ENCODE data around the gene SMYD4.
"Not testable (repeated sequence)": the region's sequence is repeated elsewhere in the genome, so short reads cannot be mapped to it uniquely, and the experiment has no call there.

SMYD4 gene

GRCh38 chr17:1789936-1790335 is 39.8 kb downstream of the SMYD4 start:
- no peak for DNase-seq (ENCODE audit: low read depth in 1 of 2, low spot score in 1 of 2)
- in situ Hi-C loops (cut with HindIII; ENCODE audit: low pct_unique_long_range_greater_than_20kb, low sequenced_read_pairs), result no loop called here

GRCh38 chr17:1787301-1787902 is 42.3 kb downstream of the SMYD4 start:
- TF ChIP-seq JUND (IDR thresholded peaks at IDR 0.05; ENCODE audit: low read depth), result no peak
- in situ Hi-C loops (cut with HindIII; ENCODE audit: low pct_unique_long_range_greater_than_20kb, low sequenced_read_pairs), result no loop called here
- no peak for DNase-seq (ENCODE audit: low read depth in 1 of 2, low spot score in 1 of 2)

More at GRCh38 chr17:1789936-1790335, 39.8 kb downstream of the SMYD4 start:
- no peak for TF ChIP-seq JUND (IDR thresholded peaks at IDR 0.05; ENCODE audit: low read depth)

- no peak for DNase-seq (ENCODE audit: low read depth in 1 of 2, low spot score in 1 of 2)
- no peak for TF ChIP-seq JUND (IDR thresholded peaks at IDR 0.05; ENCODE audit: low read depth)
- in situ Hi-C loops (cut with HindIII; ENCODE audit: low pct_unique_long_range_greater_than_20kb, low sequenced_read_pairs), result no loop called here
Observed at GRCh38 chr17:1786708-1787107, 43.0 kb downstream of the SMYD4 start.

GRCh38 chr17:1785930-1786329 is 43.8 kb downstream of the SMYD4 start:
- in situ Hi-C loops (cut with HindIII; ENCODE audit: low pct_unique_long_range_greater_than_20kb, low sequenced_read_pairs), result no loop called here
- no peak for DNase-seq (ENCODE audit: low read depth in 1 of 2, low spot score in 1 of 2)
- no peak for TF ChIP-seq JUND (IDR thresholded peaks at IDR 0.05; ENCODE audit: low read depth)

GRCh38 chr17:1783834-1784611 is 45.7 kb downstream of the SMYD4 start:
- peak; percentile 52 to 66 for DNase-seq (ENCODE audit: low read depth in 1 of 2, low spot score in 1 of 2)
- no peak for TF ChIP-seq JUND (IDR thresholded peaks at IDR 0.05; ENCODE audit: low read depth)

GRCh38 chr17:1783271-1783670 is 46.4 kb downstream of the SMYD4 start:
- in situ Hi-C loops (cut with HindIII; ENCODE audit: low pct_unique_long_range_greater_than_20kb, low sequenced_read_pairs), result no loop called here
- TF ChIP-seq JUND (IDR thresholded peaks at IDR 0.05; ENCODE audit: low read depth), result no peak
- DNase-seq (ENCODE audit: low read depth in 1 of 2, low spot score in 1 of 2), result no peak

More at GRCh38 chr17:1783834-1784611, 45.7 kb downstream of the SMYD4 start:
- in situ Hi-C loops (cut with HindIII; ENCODE audit: low pct_unique_long_range_greater_than_20kb, low sequenced_read_pairs), result no loop called here

- no peak for DNase-seq (ENCODE audit: low read depth in 1 of 2, low spot score in 1 of 2)
- no peak for TF ChIP-seq JUND (IDR thresholded peaks at IDR 0.05; ENCODE audit: low read depth)
- in situ Hi-C loops (cut with HindIII; ENCODE audit: low pct_unique_long_range_greater_than_20kb, low sequenced_read_pairs), result no loop called here
Observed at GRCh38 chr17:1782171-1782567, 47.5 kb downstream of the SMYD4 start.

GRCh38 chr17:1779571-1780131 is 50.1 kb downstream of the SMYD4 start:
- DNase-seq (ENCODE audit: low read depth in 1 of 2, low spot score in 1 of 2), result peak in 1 of 2 experiments; percentile 38
- TF ChIP-seq JUND (IDR thresholded peaks at IDR 0.05; ENCODE audit: low read depth), result no peak
- in situ Hi-C loops (cut with HindIII; ENCODE audit: low pct_unique_long_range_greater_than_20kb, low sequenced_read_pairs), result no loop called here

- in situ Hi-C loops (cut with HindIII; ENCODE audit: low pct_unique_long_range_greater_than_20kb, low sequenced_read_pairs), result no loop called here
- no peak for TF ChIP-seq JUND (IDR thresholded peaks at IDR 0.05; ENCODE audit: low read depth)
- peak in 1 of 2 experiments; percentile 78 for DNase-seq (ENCODE audit: low read depth in 1 of 2, low spot score in 1 of 2)
Observed at GRCh38 chr17:1776857-1777256, 52.8 kb downstream of the SMYD4 start.

- in situ Hi-C loops (cut with HindIII; ENCODE audit: low pct_unique_long_range_greater_than_20kb, low sequenced_read_pairs), result no loop called here
- no peak for DNase-seq (ENCODE audit: low read depth in 1 of 2, low spot score in 1 of 2)
- no peak for TF ChIP-seq JUND (IDR thresholded peaks at IDR 0.05; ENCODE audit: low read depth)
Observed at GRCh38 chr17:1776328-1776727, 53.4 kb downstream of the SMYD4 start.

- no peak for TF ChIP-seq JUND (IDR thresholded peaks at IDR 0.05; ENCODE audit: low read depth)
- in situ Hi-C loops (cut with HindIII; ENCODE audit: low pct_unique_long_range_greater_than_20kb, low sequenced_read_pairs), result no loop called here
- DNase-seq (ENCODE audit: low read depth in 1 of 2, low spot score in 1 of 2), result no peak
Observed at GRCh38 chr17:1774390-1775176, 55.1 kb downstream of the SMYD4 start.

- in situ Hi-C loops (cut with HindIII; ENCODE audit: low pct_unique_long_range_greater_than_20kb, low sequenced_read_pairs), result no loop called here
- no peak for TF ChIP-seq JUND (IDR thresholded peaks at IDR 0.05; ENCODE audit: low read depth)
- DNase-seq (ENCODE audit: low read depth in 1 of 2, low spot score in 1 of 2), result no peak
Observed at GRCh38 chr17:1773696-1774181, 56.0 kb downstream of the SMYD4 start.

- DNase-seq (ENCODE audit: low read depth in 1 of 2, low spot score in 1 of 2); in situ Hi-C loops (cut with HindIII; ENCODE audit: low pct_unique_long_range_greater_than_20kb, low sequenced_read_pairs): not testable (repeated sequence)
Observed at GRCh38 chr17:1773000-1773695, 56.6 kb downstream of the SMYD4 start.

Measured in T47D (cell line).